Mucosa of descending colon (tissue), 3 donors: ENCODE measurements around the gene SLC6A4. TPM values are rescaled to one million over a fixed set of nuclear protein-coding genes. Genes with fewer than 3 reads are reported as not detected.

Source experiments
- ATAC-seq: fragments of 200-7000 bp; cut with Tn5 transposase; one replicate; pipeline ENCODE4 v1.9.1; 2020; ENCODE audit warnings: mild to moderate bottlenecking, moderate library complexity
- DNase-seq, 3 donors: peaks; one replicate each; pipeline ENCODE4 v3.0.0-alpha.2; 2020
- H3K36me3 ChIP-seq: fragments of 200-600 bp; one replicate; pipeline ENCODE4 v1.8.0; 2021; ENCODE audit warnings: low read depth, mild to moderate bottlenecking
- H3K4me1 ChIP-seq: fragments of 200-600 bp; one replicate; pipeline ENCODE4 v1.8.0; 2021; ENCODE audit warnings: low read depth, mild to moderate bottlenecking
- H3K4me3 ChIP-seq: fragments of 200-600 bp; one replicate; pipeline ENCODE4 v1.8.0; 2021; ENCODE audit warnings: mild to moderate bottlenecking
- H3K9me3 ChIP-seq: fragments of 200-600 bp; one replicate; pipeline ENCODE4 v1.8.0; 2021; ENCODE audit warnings: mild to moderate bottlenecking
- CTCF ChIP-seq: fragments of 200-600 bp; IDR thresholded peaks from one replicate; pipeline ENCODE4 v1.8.0; 2022; ENCODE audit warnings: antibody characterized with exemption, mild to moderate bottlenecking
- intact Hi-C, 2 donors: fragments of 100-400 bp; cut with DNase I in 1 of 2; cut with micrococcal nuclease in 1 of 2; formaldehyde crosslinking; loops; one replicate each; pipeline versions ENCODE4 v1.11.0 to v1.11.1; 2022; cut with DNase I, micrococcal nuclease
- total RNA-seq, 3 donors: library from RNA; stranded (reverse); fragmentation: NEBNext Ultra II Directional in 2 of 3; extraction: Animal tissue kit (Norgen Biotek cat#: 25700) in 2 of 3; gene quantifications; one replicate each; pipeline versions ENCODE4 v1.2.1 to v1.2.4, GENCODE V29; 2021 to 2023
- donor health status: DM: no; HTN: no; CAD: no; lungs with moderate emphysema.
- donor health status: DM: no; HTN: no; CAD: no.
- donor health status: DM: no; HTN: yes; CAD: no.

Gene SLC6A4
- total RNA-seq, 3 donors from 2014 or later: 0.32 to 1.8 (median 1.2) TPM

DNA sequence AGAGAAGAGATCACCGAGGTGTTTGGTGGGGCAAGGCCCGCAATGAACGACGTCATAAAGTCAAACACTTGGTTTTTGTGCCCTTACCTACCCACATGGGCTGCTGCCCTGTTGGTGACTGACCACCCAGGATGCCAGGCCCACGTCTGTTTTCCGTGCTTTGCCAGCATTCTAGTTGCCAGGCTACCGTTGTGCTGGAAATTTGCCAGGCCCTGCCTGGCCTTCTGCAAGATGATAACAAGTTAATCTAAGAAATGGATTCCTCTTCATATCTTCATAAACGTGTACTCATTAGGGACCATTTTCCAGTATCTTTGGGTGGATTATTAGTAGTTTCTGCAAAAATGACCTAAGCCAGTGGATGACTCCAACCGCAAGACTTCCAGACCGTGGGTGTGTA, 35.4 kb downstream of the SLC6A4 start:
- DNase-seq (no peak), ATAC-seq (no peak)
- Histone ChIP-seq H3K36me3 (no peaks in the 10 kb centered on the region), H3K4me3 (no peak overlapping the region), H3K9me3 (no peaks in the 10 kb centered on the region), H3K4me1 (no peaks in the 10 kb centered on the region)
- no peak for TF ChIP-seq CTCF
- intact Hi-C loops: no loop called here

DNA sequence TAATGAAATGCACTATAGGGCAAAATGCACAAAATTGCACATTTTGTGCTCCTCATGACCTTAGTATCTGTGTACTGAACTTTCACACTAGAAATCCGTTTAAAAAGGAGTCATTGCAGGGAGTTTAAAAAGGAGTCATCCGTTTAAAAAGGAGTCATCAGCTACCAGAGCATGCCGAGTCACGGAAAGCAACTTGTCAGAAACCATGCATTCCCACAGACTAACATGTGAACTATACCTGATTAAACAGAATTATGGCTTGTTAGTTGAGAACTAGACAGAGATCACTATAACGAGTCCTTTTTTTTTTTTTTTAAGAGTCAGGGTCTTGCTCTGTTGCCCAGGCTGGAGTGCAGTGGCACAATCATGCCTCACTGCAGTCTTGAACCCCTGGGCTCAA, 35.9 kb downstream of the SLC6A4 start:
- no peaks in the 10 kb centered on the region for H3K9me3 ChIP-seq
- no peak for ATAC-seq
- no peak for DNase-seq
- TF ChIP-seq CTCF: no peak
- intact Hi-C loops: no loop called here
- H3K4me3 ChIP-seq: no peak overlapping the region
- no peaks in the 10 kb centered on the region for H3K36me3 ChIP-seq
- no peaks in the 10 kb centered on the region for H3K4me1 ChIP-seq

- no peak for TF ChIP-seq CTCF
These were observed 38.1 kb downstream of the SLC6A4 start for GRCh38 chr17:30197416-30197815.

GRCh38 chr17:30196504-30196903, 39.0 kb downstream of the SLC6A4 start:
- ATAC-seq: no peak
- H3K36me3 ChIP-seq: no peaks in the 10 kb centered on the region
- no peak for DNase-seq
- H3K9me3 ChIP-seq: no peaks in the 10 kb centered on the region
- TF ChIP-seq CTCF: no peak
- intact Hi-C loops: no loop called here
- no peaks in the 10 kb centered on the region for H3K4me1 ChIP-seq
- H3K4me3 ChIP-seq: no peak overlapping the region

More at GRCh38 chr17:30197416-30197815, 38.1 kb downstream of the SLC6A4 start:
- intact Hi-C loops: no loop called here
- ATAC-seq (no peak), DNase-seq (no peak)
- H3K36me3 ChIP-seq: no peaks in the 10 kb centered on the region
- H3K9me3 ChIP-seq: no peaks in the 10 kb centered on the region
- H3K4me1 ChIP-seq: no peaks in the 10 kb centered on the region
- no peak overlapping the region for H3K4me3 ChIP-seq

- intact Hi-C loops: no loop called here
- no peak for DNase-seq
- ATAC-seq: no peak
- H3K9me3 ChIP-seq: no peaks in the 10 kb centered on the region
- no peaks in the 10 kb centered on the region for H3K4me1 ChIP-seq
- TF ChIP-seq CTCF: no peak
- no peak overlapping the region for H3K4me3 ChIP-seq
- H3K36me3 ChIP-seq: no peaks in the 10 kb centered on the region
These were observed 44.4 kb downstream of the SLC6A4 start for GRCh38 chr17:30191072-30191471.

DNA sequence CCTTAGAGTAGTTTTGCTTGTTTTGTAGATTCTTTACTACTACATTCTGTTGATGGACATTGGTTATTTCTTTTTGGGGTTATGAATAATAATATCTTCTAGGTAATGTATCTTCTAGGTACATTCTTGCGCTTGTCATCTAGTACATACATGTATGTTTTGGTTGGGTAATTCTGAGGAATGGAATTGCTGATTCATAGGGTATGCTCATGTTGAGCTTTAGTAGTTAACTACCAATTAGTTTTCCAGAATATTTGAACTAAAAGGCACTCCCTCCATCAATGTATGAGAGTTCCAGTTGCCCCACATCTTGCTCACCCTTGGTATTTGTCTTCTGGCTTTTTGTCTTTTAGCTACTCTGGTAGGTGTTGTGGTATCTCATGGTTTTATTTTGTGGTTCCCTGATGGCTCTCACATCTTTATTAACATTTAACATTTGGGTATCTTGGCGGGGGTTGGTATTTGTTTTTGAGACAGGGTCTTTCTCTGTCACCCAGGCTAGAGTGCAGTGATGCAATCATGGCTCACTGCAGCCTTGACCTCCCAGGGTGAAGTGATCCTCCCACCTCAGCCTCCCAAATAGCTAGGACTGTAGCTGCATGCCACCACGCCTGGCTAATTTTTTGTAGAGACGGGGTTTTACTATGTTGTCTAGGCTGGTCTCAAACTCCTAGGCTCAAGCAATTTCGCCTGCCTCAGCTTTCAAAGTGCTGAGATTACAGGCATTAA, 47.1 kb downstream of the SLC6A4 start:
- intact Hi-C loops: no loop called here
- TF ChIP-seq CTCF: no peak
- Histone ChIP-seq H3K9me3 (no peaks in the 10 kb centered on the region), H3K4me3 (no peak overlapping the region), H3K36me3 (no peaks in the 10 kb centered on the region), H3K4me1 (no peaks in the 10 kb centered on the region)
- ATAC-seq: no peak
- no peak for DNase-seq
